Stomach smooth muscle (tissue), 2 donors: ENCODE data around the gene TM9SF2.
"Not testable (repeated sequence)": the region's sequence is repeated elsewhere in the genome, so short reads cannot be mapped to it uniquely, and the experiment has no call there.

ENCODE experiments used
- H3K27ac ChIP-seq: one replicate; pipeline ENCODE4 v1.7.0; 2013; ENCODE audit warnings: mild to moderate bottlenecking, low read length, inconsistent platforms
- H3K27me3 ChIP-seq, 2 donors: one replicate each; pipeline ENCODE4 v1.7.0; 2013; ENCODE audit warnings: low read length in 2 of 2; ENCODE audit not compliant: insufficient read depth in 2 of 2, control insufficient read depth in 1 of 2
- H3K36me3 ChIP-seq, 2 donors: one replicate each; pipeline ENCODE4 v1.7.0; 2013; ENCODE audit warnings: low read length in 2 of 2; ENCODE audit not compliant: control insufficient read depth in 2 of 2, insufficient read depth in 2 of 2
- H3K4me1 ChIP-seq: one replicate; pipeline ENCODE4 v1.7.0; 2013; ENCODE audit warnings: low read length; ENCODE audit not compliant: control insufficient read depth, insufficient read depth
- H3K4me3 ChIP-seq, 2 donors: one replicate each; pipeline ENCODE4 v1.7.0; 2013; ENCODE audit warnings: low read length in 2 of 2
- H3K9ac ChIP-seq, 2 donors: one replicate each; pipeline ENCODE4 v1.7.0; 2013; ENCODE audit warnings: low read length in 2 of 2, mild to moderate bottlenecking in 1 of 2
- H3K9me3 ChIP-seq, 2 donors: one replicate each; pipeline ENCODE4 v1.7.0; 2013; ENCODE audit warnings: low read length in 2 of 2; ENCODE audit not compliant: control insufficient read depth in 2 of 2
- donor health status: healthy.
- donor health status: Pancreatic carcinoma.

The TM9SF2 gene, protein sequence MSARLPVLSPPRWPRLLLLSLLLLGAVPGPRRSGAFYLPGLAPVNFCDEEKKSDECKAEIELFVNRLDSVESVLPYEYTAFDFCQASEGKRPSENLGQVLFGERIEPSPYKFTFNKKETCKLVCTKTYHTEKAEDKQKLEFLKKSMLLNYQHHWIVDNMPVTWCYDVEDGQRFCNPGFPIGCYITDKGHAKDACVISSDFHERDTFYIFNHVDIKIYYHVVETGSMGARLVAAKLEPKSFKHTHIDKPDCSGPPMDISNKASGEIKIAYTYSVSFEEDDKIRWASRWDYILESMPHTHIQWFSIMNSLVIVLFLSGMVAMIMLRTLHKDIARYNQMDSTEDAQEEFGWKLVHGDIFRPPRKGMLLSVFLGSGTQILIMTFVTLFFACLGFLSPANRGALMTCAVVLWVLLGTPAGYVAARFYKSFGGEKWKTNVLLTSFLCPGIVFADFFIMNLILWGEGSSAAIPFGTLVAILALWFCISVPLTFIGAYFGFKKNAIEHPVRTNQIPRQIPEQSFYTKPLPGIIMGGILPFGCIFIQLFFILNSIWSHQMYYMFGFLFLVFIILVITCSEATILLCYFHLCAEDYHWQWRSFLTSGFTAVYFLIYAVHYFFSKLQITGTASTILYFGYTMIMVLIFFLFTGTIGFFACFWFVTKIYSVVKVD

DNA sequence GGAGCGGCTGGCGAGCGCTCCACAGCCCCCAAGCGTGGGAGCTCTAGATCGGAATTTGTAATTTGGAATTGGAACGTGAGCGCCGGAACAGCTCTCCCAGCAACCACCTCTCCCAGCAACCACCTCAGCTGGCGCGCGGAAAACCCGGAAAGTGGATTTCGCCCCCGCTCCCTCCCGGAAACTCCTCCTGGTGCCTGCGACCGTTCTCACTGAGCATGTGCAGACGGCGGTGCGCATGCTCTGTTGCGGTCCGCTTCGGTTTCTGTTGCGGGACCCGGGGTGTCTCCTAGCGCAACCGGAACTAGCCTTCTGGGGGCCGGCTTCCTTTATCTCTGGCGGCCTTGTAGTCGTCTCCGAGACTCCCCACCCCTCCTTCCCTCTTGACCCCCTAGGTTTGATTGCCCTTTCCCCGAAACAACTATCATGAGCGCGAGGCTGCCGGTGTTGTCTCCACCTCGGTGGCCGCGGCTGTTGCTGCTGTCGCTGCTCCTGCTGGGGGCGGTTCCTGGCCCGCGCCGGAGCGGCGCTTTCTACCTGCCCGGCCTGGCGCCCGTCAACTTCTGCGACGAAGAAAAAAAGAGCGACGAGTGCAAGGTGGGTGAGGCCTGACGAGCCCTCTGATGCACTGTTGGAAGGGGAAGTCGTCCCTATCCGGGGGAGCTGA is at the start of gene TM9SF2:
TSS of gene TM9SF2 (plus strand) at position 289 of the 664 bp plus-strand sequence. CDS start at position 424, 135 bp downstream.
- Histone ChIP-seq H3K9me3 (no peaks in the 10 kb centered on the region), H3K4me3 (peak within 1 kb of the TSS; percentile 94 to 99), H3K36me3 (no peaks in the 10 kb centered on the region), H3K9ac (peak within 1 kb of the TSS; percentile 83 to 94), H3K27me3 (no peaks in the 10 kb centered on the region), H3K27ac (peak within 1 kb of the TSS; percentile 53), H3K4me1 (peaks cover 13% of the 10 kb centered on the region)

DNA sequence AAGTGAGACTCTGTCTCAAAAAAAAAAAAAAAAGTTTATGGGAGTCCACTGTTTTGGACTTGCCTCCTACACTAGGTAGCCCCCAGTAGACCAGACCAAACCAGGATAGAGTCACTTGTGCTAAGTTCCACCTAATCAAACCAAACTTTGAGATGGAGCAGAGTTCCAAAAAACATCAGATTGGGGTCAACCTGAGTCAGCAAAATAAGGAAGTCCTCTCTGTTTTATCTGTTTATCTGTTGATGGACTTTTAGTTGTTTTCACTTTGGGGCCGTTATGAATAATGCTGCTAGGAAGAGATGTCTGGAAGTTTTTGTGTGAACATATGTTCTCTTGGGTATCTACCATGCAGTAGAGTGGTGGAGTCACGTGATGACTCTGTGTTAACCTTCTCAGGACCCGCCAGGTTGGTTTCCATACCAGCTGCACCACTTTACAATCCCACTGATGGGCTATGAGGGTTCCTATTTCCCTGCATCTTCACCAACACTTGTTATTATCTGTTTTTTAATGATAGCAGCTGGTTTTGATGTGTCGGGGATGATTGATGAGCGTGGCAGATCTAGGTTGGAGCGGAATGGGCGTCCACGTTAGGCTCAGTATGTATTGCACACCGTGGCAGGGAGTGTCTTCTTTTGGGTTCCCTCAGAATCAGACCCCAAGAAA is 46.6 kb upstream of the TM9SF2 start:
- no peak overlapping the region for H3K9ac ChIP-seq
- H3K36me3 ChIP-seq: no peaks in the 10 kb centered on the region
- H3K4me1 ChIP-seq: no peaks in the 10 kb centered on the region
- H3K9me3 ChIP-seq: peaks cover 0 to 6% of the 10 kb centered on the region in 2 donors
- H3K27ac ChIP-seq: no peak overlapping the region
- H3K4me3 ChIP-seq: no peak overlapping the region
- H3K27me3 ChIP-seq: peaks cover 0 to 2% of the 10 kb centered on the region in 2 donors

GRCh38 chr13:99459099-99459850 is 42.0 kb upstream of the TM9SF2 start:
- no peaks in the 10 kb centered on the region for H3K36me3 ChIP-seq

GRCh38 chr13:99460802-99461201 is 40.5 kb upstream of the TM9SF2 start:
- H3K36me3 ChIP-seq, H3K27ac ChIP-seq, H3K4me3 ChIP-seq: not testable (repeated sequence)

More at GRCh38 chr13:99459099-99459850, 42.0 kb upstream of the TM9SF2 start:
- no peak overlapping the region for H3K9ac ChIP-seq
- peaks cover 0 to 6% of the 10 kb centered on the region in 2 donors for H3K9me3 ChIP-seq
- H3K4me1 ChIP-seq: no peaks in the 10 kb centered on the region
- H3K27me3 ChIP-seq: no peaks in the 10 kb centered on the region
- no peak overlapping the region for H3K27ac ChIP-seq
- H3K4me3 ChIP-seq: no peak overlapping the region

GRCh38 chr13:99463646-99464397 is 37.5 kb upstream of the TM9SF2 start:
- Histone ChIP-seq H3K9ac (no peak overlapping the region), H3K9me3 (no peaks in the 10 kb centered on the region), H3K4me3 (no peak overlapping the region), H3K27ac (no peak overlapping the region), H3K27me3 (no peaks in the 10 kb centered on the region), H3K36me3 (no peaks in the 10 kb centered on the region), H3K4me1 (no peaks in the 10 kb centered on the region)

More at GRCh38 chr13:99460802-99461201, 40.5 kb upstream of the TM9SF2 start:
- H3K4me1 ChIP-seq, H3K27me3 ChIP-seq, H3K9me3 ChIP-seq, H3K9ac ChIP-seq: not testable (repeated sequence)

DNA sequence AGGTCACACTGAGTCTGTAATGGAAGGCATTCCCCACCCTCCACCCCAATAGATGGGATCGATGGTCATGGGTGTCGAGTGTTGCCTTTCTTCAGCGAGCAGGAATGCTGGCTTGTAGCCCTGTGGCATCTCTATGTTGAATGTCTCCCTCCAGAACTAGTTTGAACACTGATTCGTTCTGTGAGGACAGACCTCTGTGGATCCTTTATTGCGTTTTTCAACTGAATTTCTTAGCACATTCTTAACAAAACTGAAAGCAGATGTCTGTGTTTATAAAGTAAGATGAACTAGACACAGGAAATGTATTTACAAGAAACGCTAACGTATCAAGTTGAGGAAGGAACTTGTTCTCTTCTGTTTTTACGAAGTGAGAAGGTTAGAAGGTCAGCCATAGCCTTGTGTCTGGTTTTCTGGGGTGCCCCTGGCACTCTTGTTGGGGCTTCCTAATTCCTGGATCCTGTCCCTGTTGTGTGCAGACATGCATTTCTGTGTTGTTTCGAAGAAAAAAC is 36.8 kb upstream of the TM9SF2 start:
- H3K9ac ChIP-seq: no peak overlapping the region
- no peak overlapping the region for H3K27ac ChIP-seq
- H3K36me3 ChIP-seq: no peaks in the 10 kb centered on the region
- peak overlapping the region in 1 of 2 donors; percentile 8 for H3K4me3 ChIP-seq
- no peaks in the 10 kb centered on the region for H3K9me3 ChIP-seq
- H3K4me1 ChIP-seq: no peaks in the 10 kb centered on the region
- H3K27me3 ChIP-seq: no peaks in the 10 kb centered on the region

GRCh38 chr13:99465454-99465853 is 35.8 kb upstream of the TM9SF2 start:
- Histone ChIP-seq H3K9ac (no peak overlapping the region), H3K27me3 (no peaks in the 10 kb centered on the region), H3K27ac (no peak overlapping the region)

DNA sequence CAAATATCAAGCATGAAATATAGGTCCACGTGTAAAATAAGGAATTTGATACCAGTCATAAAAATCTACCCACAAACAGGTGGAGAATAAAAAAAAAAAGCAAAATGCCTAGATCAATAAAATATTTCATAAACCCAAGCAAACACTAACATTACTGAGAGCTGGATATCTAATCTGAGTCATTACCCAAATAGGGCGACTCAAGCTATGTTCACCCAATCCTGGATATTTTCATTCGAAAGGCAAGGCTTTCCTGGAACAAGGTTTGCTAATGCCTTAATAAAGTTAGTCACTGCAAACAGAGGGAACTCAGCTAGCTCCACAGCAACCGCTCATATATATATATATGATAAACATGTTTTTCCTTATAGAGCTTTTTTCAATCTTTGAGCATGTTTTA is 33.5 kb upstream of the TM9SF2 start:
- H3K4me3 ChIP-seq: no peak overlapping the region
- no peak overlapping the region for H3K27ac ChIP-seq
- no peak overlapping the region for H3K9ac ChIP-seq
- H3K4me1 ChIP-seq: no peaks in the 10 kb centered on the region
- no peaks in the 10 kb centered on the region for H3K36me3 ChIP-seq
- H3K27me3 ChIP-seq: no peaks in the 10 kb centered on the region
- no peaks in the 10 kb centered on the region for H3K9me3 ChIP-seq

More at GRCh38 chr13:99465454-99465853, 35.8 kb upstream of the TM9SF2 start:
- Histone ChIP-seq H3K36me3 (no peaks in the 10 kb centered on the region), H3K4me3 (no peak overlapping the region), H3K4me1 (no peaks in the 10 kb centered on the region), H3K9me3 (no peaks in the 10 kb centered on the region)

- H3K36me3 ChIP-seq: no peaks in the 10 kb centered on the region
These were observed 32.2 kb upstream of the TM9SF2 start for GRCh38 chr13:99469041-99469440.

More at GRCh38 chr13:99469041-99469440, 32.2 kb upstream of the TM9SF2 start:
- Histone ChIP-seq H3K9ac (no peak overlapping the region), H3K4me1 (no peaks in the 10 kb centered on the region), H3K27me3 (no peaks in the 10 kb centered on the region), H3K27ac (no peak overlapping the region), H3K4me3 (no peak overlapping the region), H3K9me3 (no peaks in the 10 kb centered on the region)
